ENCODE measurements around the gene TMEM125. TPM values are rescaled to one million over a fixed set of nuclear protein-coding genes. Genes with fewer than 3 reads are reported as not detected.

Gene TMEM125
- total and polyA plus RNA-seq, 3 donors from 2014 or later = 0.71 to 2.2 (median 2.0) TPM

DNA sequence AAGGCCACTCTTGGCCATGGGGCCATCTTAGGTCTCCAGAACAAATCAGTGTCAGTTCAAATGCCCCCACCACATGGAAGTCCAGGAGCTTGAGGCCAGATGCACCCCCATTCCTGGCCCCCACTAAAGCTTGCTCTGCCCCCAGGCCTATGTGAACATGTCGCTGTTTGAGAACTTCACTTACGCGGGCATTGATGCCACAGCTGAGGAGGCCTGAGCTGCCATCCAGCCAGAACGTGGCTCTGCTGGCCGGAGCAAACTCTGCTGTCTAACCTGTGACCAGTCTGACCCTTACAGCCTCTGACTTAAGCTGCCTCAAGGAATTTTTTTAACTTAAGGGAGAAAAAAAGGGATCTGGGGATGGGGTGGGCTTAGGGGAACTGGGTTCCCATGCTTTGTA, 52.7 kb downstream of the TMEM125 start:
- H3K4me1 ChIP-seq = no peaks in the 10 kb centered on the region
- TF ChIP-seq POLR2A (IDR thresholded peaks at IDR 0.05) (no peak), CTCF (IDR thresholded peaks at IDR 0.05) (no peak)
- intact Hi-C loops (cut with DNase I; ENCODE audit: low total_unique reads) = no loop called here
- DNase-seq = no peak
- 91 to 97% methylated on average over 5 of the region's 5 CpGs for WGBS, 2 donors
- no peak overlapping the region for H3K4me3 ChIP-seq
- no peak overlapping the region for H3K27ac ChIP-seq
- no peaks in the 10 kb centered on the region for H3K9me3 ChIP-seq
- no peaks in the 10 kb centered on the region for H3K27me3 ChIP-seq
- no peaks in the 10 kb centered on the region for H3K36me3 ChIP-seq (ENCODE audit: low read depth, missing control alignments)

Other genes starting within 250 kb of the TMEM125 start
- gene EBNA1BP2, start 97.7 kb upstream of the TMEM125 start, total RNA-seq = 10 to 100 TPM; 74.0 to 81.7 TPM
- gene EBNA1BP2, start 97.7 kb upstream of the TMEM125 start, polyA plus RNA-seq (ENCODE audit: insufficient read depth, low read depth, low replicate concordance) = 87.9 TPM
- gene CFAP57, start 97.7 kb upstream of the TMEM125 start, total RNA-seq = 10 to 100 TPM; 16.6 to 22.9 TPM
- gene CFAP57, start 97.7 kb upstream of the TMEM125 start, polyA plus RNA-seq (ENCODE audit: insufficient read depth, low read depth, low replicate concordance) = 38.7 TPM
- gene C1orf210, start 15.6 kb downstream of the TMEM125 start, total RNA-seq = under 1 TPM in 1 of 2 donors, not detected in 1; 0.25 TPM
- gene C1orf210, start 15.6 kb downstream of the TMEM125 start, polyA plus RNA-seq (ENCODE audit: insufficient read depth, low read depth, low replicate concordance) = 0.71 TPM
- 10 to 100 TPM; 10.5 to 16.8 TPM for gene TIE1, start 31.0 kb downstream of the TMEM125 start, total RNA-seq
- 10.9 TPM for gene TIE1, start 31.0 kb downstream of the TMEM125 start, polyA plus RNA-seq (ENCODE audit: insufficient read depth, low read depth, low replicate concordance)
- gene MPL, start 67.8 kb downstream of the TMEM125 start, total RNA-seq = under 1 TPM; 0.47 to 0.56 TPM
- gene MPL, start 67.8 kb downstream of the TMEM125 start, polyA plus RNA-seq (ENCODE audit: insufficient read depth, low read depth, low replicate concordance) = 0.32 TPM
- 10 to 100 TPM; 44.7 to 48.6 TPM for gene CDC20, start 89.0 kb downstream of the TMEM125 start, total RNA-seq
- 135 TPM for gene CDC20, start 89.0 kb downstream of the TMEM125 start, polyA plus RNA-seq (ENCODE audit: insufficient read depth, low read depth, low replicate concordance)
- 10 to 100 TPM; 30.6 to 40.1 TPM for gene ELOVL1, start 98.0 kb downstream of the TMEM125 start, total RNA-seq
- 51.5 TPM for gene ELOVL1, start 98.0 kb downstream of the TMEM125 start, polyA plus RNA-seq (ENCODE audit: insufficient read depth, low read depth, low replicate concordance)
- 10 to 100 TPM; 43.2 to 49.4 TPM for gene MED8, start 119.8 kb downstream of the TMEM125 start, total RNA-seq
- gene MED8, start 119.8 kb downstream of the TMEM125 start, polyA plus RNA-seq (ENCODE audit: insufficient read depth, low read depth, low replicate concordance) = 46.5 TPM
- 100 to 1,000 TPM in 1 of 2 donors, 10 to 100 TPM in 1; 90.1 to 115 TPM for gene SZT2, start 119.9 kb downstream of the TMEM125 start, total RNA-seq
- gene SZT2, start 119.9 kb downstream of the TMEM125 start, polyA plus RNA-seq (ENCODE audit: insufficient read depth, low read depth, low replicate concordance) = 40.0 TPM
- 10 to 100 TPM; 21.2 to 35.5 TPM for gene HYI, start 183.9 kb downstream of the TMEM125 start, total RNA-seq
- 20.1 TPM for gene HYI, start 183.9 kb downstream of the TMEM125 start, polyA plus RNA-seq (ENCODE audit: insufficient read depth, low read depth, low replicate concordance)

Data from testis (tissue), 3 donors.